Activated T-cell treated with anti-CD3 and anti-CD28 coated beads, Interleukin-2, amount 50 U/mL, for 72 hours (primary cell): Measurements from ENCODE around the gene ANKS1B. TPM values are rescaled to one million over a fixed set of nuclear protein-coding genes. Genes with fewer than 3 reads are reported as not detected.

ENCODE experiments used
- ATAC-seq, 2 donors: fragments of 150-1000 bp; cut with Tn5 transposase; replicated peaks in 1 of 2; 2 replicates each; pipeline ENCODE4 v1.10.0; 2021; ENCODE audit warnings: moderate library complexity in 2 of 2, mild to moderate bottlenecking in 1 of 2
- DNase-seq, 2 donors: peaks; one replicate each; pipeline ENCODE4 v3.0.0; 2021 to 2022; ENCODE audit warnings: mixed read lengths in 1 of 2
- H3K27ac Mint-ChIP-seq: one replicate; pipeline ENCODE4 v1.8.0; 2022; ENCODE audit warnings: mild to moderate bottlenecking, moderate library complexity, mixed read lengths
- H3K27me3 Mint-ChIP-seq: one replicate; pipeline ENCODE4 v1.8.0; 2022; ENCODE audit warnings: low read depth, mixed read lengths
- H3K36me3 Mint-ChIP-seq, 2 donors: one replicate each; pipeline ENCODE4 v1.8.0; 2022; ENCODE audit warnings: mixed read lengths in 2 of 2, mild to moderate bottlenecking in 1 of 2; ENCODE audit not compliant: insufficient read depth in 2 of 2
- H3K4me1 Mint-ChIP-seq: one replicate; pipeline ENCODE4 v1.8.0; 2022; ENCODE audit warnings: low read depth, mixed read lengths
- H3K4me3 Mint-ChIP-seq, 2 donors: one replicate each; pipeline ENCODE4 v1.8.0; 2022; ENCODE audit warnings: mild to moderate bottlenecking in 2 of 2, mixed read lengths in 2 of 2, moderate library complexity in 2 of 2
- H3K9me3 Mint-ChIP-seq, 2 donors: one replicate each; pipeline ENCODE4 v1.8.0; 2022; ENCODE audit warnings: mixed read lengths in 2 of 2
- total RNA-seq, 2 donors: library from RNA; stranded (reverse); gene quantifications; one replicate each; pipeline ENCODE4 v1.2.3, GENCODE V29; 2022

ANKS1B gene
- total RNA-seq, 2 donors from 2014 or later, result 0.19 to 0.63 TPM

DNA sequence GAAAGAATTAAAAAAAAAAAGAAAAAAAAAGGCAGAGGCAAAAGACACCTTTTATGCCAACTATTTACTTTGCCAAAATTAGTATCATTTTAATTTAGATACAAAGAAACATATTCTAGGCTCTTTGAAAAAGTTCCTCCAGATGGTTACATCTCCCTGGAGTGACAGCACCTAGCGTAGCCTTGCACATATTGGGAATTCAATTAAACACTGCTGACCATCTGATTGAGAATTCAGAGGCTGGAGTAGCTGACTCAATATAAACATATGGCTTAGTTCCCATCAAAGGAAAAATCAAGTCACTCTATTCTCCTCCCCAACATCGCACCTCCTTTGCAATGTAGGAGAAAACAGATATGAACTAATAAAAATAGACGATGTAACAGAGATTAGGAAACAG is 36.4 kb downstream of the ANKS1B start:
- Mint-ChIP-seq H3K36me3 (no peaks in the 10 kb centered on the region), H3K27ac (no peak overlapping the region), H3K27me3 (no peaks in the 10 kb centered on the region)

DNA sequence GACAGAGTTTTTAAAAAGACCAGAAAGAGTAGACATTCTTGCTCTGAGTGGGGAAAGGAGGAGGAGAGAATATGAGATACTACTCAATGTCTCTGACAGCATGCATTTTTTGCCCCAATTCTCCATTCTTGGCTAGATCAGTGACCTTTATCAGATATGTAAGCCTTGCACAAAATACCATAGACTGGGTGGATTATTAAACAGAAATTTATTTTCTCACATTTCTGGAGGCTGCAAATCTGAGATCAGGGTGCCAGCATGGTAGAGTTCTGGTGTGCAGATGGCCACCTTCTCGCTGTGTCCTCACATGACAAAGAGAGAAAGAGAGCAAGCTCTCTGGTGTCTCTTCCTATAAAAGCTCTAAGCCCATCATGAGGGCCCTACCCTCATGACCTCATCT is 38.6 kb downstream of the ANKS1B start:
- no peak overlapping the region for H3K27ac Mint-ChIP-seq
- no peaks in the 10 kb centered on the region for H3K27me3 Mint-ChIP-seq
- no peaks in the 10 kb centered on the region for H3K9me3 Mint-ChIP-seq
- DNase-seq, result no peak
- no peak overlapping the region for H3K4me3 Mint-ChIP-seq
- no peaks in the 10 kb centered on the region for H3K4me1 Mint-ChIP-seq
- no peaks in the 10 kb centered on the region for H3K36me3 Mint-ChIP-seq
- no peak for ATAC-seq

More for the DNA sequence above, 36.4 kb downstream of the ANKS1B start:
- no peak for DNase-seq
- no peak overlapping the region for H3K4me3 Mint-ChIP-seq
- no peaks in the 10 kb centered on the region for H3K9me3 Mint-ChIP-seq
- ATAC-seq, result no peak
- no peaks in the 10 kb centered on the region for H3K4me1 Mint-ChIP-seq

DNA sequence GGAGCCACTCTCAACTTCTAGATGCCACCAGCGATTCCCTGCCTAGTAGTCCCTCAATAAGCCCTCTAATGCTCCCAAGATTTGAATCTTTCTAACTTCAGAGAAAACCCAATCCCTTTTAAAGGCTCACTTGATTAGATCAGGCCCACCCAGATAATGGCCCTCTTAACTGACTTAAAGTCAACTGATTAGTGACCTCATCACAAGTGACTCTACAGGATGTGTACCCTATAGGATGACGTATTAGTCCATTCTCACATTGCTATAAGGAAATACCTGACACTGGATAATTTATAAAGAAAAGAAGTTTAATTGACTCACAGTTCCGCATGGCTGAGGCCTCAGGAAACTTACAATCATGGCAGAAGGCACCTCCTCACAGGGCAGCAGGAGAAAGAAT is 49.1 kb downstream of the ANKS1B start:
- Mint-ChIP-seq H3K9me3 (peaks cover 1 to 4% of the 10 kb centered on the region in 2 donors), H3K27me3 (no peaks in the 10 kb centered on the region), H3K4me3 (no peak overlapping the region), H3K4me1 (no peaks in the 10 kb centered on the region), H3K36me3 (no peaks in the 10 kb centered on the region), H3K27ac (no peak overlapping the region)
- DNase-seq (no peak), ATAC-seq (no peak)

DNA sequence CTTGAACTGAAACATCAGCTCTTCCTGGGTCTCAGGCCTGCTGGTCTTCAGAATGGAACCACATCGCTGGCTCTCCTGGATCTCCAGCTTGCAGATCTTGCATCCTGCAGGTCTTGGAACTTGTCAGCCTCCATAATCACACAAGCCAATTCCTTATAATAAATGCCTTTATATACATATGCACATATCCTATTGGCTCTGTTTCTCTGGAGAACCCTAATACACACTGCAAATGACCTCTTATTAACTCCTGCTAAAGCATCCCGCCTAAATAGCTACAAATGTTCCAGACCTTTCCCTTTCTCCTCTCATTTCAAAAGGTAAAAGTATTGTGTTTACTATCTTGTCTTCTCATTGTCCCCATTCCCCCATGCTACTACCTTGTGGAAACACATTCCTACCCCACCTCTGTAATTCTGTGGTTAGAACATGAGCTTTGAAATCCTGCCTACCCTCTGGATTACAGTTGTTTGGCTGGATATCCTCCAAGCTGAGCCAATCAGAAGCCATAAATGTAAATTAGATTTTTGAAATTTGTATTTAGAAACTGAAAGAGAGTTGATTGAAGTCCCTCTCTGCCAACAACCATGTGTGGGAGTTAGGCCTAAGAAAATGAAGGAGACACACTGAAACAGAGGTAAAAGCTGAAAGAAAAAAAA is 58.1 kb downstream of the ANKS1B start:
- Mint-ChIP-seq H3K4me3 (no peak overlapping the region), H3K4me1 (no peaks in the 10 kb centered on the region), H3K36me3 (no peaks in the 10 kb centered on the region), H3K9me3 (peaks cover 0 to 2% of the 10 kb centered on the region in 2 donors), H3K27ac (no peak overlapping the region), H3K27me3 (no peaks in the 10 kb centered on the region)
- no peak for ATAC-seq
- no peak for DNase-seq

DNA sequence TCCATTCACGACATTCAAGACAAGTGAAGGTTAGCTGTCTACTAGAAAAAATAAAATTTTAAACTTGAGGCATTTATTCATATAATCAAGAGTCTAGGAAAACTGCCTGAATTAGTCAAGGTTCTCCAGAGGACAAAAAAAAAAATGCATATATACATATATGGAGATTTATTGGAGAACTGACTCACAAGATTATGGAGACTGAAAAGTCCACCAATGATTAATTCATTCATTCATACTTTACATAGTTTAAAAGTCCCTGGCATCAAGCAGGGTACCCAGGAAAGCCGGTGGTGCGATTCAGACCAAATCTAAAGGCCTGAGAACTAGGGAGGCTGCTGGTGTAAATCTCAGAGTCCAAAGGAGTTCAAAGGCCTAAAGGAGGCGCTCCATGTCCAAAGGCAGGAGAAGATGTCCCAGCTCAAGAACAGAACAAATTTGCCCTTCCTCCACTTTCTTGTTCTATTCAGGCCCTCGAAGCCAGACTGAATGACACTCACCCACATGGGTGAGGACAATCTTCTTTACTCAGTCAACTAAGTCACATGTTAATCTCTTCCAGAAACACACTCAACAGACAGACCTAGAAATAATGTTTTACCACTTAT is 64.3 kb downstream of the ANKS1B start:
- no peak for ATAC-seq
- peaks cover 0 to 2% of the 10 kb centered on the region in 2 donors for H3K9me3 Mint-ChIP-seq
- no peaks in the 10 kb centered on the region for H3K36me3 Mint-ChIP-seq
- H3K27me3 Mint-ChIP-seq, result no peaks in the 10 kb centered on the region
- no peaks in the 10 kb centered on the region for H3K4me1 Mint-ChIP-seq
- no peak overlapping the region for H3K4me3 Mint-ChIP-seq
- DNase-seq, result no peak
- no peak overlapping the region for H3K27ac Mint-ChIP-seq

DNA sequence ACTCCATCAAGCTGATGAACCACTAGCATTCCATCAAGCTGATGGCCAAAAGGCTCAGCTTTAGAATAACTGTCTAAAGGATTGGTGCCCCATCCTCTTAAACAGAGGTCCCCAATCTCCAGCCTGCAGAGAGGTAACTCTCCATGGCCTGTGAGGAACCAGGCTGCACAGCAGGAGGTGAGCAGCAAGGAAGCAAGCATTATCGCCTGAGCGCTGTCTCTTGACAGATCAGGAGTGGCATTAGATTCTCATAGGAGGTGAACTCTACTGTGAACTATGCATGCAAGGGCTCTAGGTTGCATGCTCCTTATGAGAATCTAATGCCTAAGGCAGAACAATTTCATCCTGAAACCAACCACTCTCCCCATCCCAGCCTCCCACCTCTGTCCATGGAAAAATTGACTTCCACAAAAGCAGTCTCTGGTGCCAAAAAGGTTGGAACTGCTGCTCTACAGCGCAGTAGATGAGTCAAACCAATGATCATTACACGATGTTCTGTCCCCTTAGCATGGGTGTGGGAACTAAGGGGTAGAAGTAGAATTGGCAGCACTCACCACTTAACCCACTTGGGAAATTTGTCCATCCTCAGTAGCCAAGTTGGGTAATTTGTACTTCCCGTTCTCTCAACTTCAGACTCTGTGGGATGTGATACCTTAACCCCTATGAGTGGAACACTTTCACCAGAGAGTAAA is 66.9 kb downstream of the ANKS1B start:
- H3K27me3 Mint-ChIP-seq, result no peaks in the 10 kb centered on the region
- H3K27ac Mint-ChIP-seq, result no peak overlapping the region
- ATAC-seq (no peak), DNase-seq (no peak)
- H3K4me1 Mint-ChIP-seq, result no peaks in the 10 kb centered on the region
- H3K9me3 Mint-ChIP-seq, result peaks cover 0 to 4% of the 10 kb centered on the region in 2 donors
- no peak overlapping the region for H3K4me3 Mint-ChIP-seq
- no peaks in the 10 kb centered on the region for H3K36me3 Mint-ChIP-seq

DNA sequence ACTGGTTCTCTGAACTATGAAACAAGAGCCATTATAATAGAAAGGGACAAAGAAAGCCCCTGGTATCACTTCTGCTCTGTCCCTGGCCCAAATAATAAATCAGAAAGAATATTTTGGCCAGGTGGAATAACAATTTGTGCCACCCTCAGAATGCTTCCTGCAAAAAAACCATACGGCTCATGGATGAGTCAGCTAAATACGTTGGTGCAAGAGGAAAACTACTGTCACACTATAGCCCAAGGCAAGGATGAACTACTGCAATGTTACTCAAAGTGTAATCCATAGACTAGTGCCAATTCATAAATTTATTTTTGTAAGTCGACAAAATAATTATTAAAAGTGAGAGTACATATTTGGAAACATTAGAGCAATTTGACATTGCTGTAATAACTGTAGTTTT is 68.2 kb downstream of the ANKS1B start:
- H3K4me3 Mint-ChIP-seq, result no peak overlapping the region
- no peaks in the 10 kb centered on the region for H3K4me1 Mint-ChIP-seq
- peaks cover 0 to 4% of the 10 kb centered on the region in 2 donors for H3K9me3 Mint-ChIP-seq
- H3K36me3 Mint-ChIP-seq, result no peaks in the 10 kb centered on the region
- ATAC-seq, result no peak
- H3K27me3 Mint-ChIP-seq, result no peaks in the 10 kb centered on the region
- no peak overlapping the region for H3K27ac Mint-ChIP-seq
- no peak for DNase-seq

DNA sequence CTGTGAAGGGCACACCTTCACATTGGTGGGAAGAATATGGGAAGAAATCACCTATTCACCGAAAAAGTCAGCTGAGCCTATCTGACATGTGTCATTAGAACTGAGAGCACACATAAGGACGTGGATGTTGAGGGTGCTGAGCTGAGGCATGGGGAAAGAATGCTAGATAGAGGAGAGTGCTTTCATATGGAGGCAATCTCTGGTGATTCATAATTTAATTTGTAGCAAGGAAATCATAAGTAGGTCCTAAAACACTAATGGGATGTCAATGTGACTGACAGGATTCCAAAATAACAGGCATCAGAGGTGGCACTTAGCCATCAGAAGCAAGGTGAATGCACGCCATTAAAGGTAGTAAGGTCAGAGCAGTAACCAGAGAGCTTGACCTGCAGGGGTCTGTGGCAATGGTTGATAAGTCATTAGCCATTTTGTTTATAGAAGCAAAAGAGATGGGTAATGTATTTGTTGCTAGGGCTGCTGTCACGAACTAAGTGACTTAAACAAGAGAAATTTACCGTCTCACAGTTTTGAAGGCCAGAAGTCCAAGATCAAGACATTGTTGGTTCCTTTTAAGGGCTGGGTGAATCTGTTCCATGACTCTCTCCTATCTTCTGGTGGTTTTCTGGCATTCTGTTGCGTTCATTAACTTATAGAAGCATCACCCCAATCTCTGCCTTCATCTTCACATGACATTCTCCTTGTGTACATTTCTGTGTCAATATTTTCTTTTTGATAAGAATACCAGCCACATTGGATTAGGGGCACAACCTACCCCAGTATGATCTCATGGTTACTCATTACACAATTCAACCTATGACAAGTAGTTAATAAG is 69.3 kb downstream of the ANKS1B start:
- no peaks in the 10 kb centered on the region for H3K4me1 Mint-ChIP-seq
- H3K27me3 Mint-ChIP-seq, result no peaks in the 10 kb centered on the region
- ATAC-seq (no peak), DNase-seq (no peak)
- peaks cover 0 to 4% of the 10 kb centered on the region in 2 donors for H3K9me3 Mint-ChIP-seq
- H3K27ac Mint-ChIP-seq, result no peak overlapping the region
- no peaks in the 10 kb centered on the region for H3K36me3 Mint-ChIP-seq
- no peak overlapping the region for H3K4me3 Mint-ChIP-seq

DNA sequence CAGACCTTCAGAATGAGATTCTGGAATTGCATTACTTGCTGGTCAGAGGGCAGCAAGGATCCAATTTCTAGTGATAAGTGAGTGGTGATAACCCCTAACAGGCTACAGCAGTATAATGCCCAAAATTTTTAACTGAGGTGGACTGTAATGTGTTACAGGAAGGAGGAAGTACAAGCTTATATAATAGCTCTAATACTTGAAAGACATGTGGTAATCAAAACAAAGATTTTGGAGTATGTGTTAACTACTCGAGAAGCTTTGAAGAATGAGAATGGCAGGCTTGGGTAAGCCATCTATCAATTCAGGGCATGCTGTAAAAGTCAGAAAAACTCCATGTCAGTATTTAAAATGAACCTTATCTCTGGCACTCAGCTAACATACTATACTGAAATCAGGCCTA is 70.5 kb downstream of the ANKS1B start:
- Mint-ChIP-seq H3K27me3 (no peaks in the 10 kb centered on the region), H3K27ac (no peak overlapping the region), H3K4me3 (no peak overlapping the region), H3K4me1 (no peaks in the 10 kb centered on the region), H3K36me3 (no peaks in the 10 kb centered on the region), H3K9me3 (peaks cover 0 to 6% of the 10 kb centered on the region in 2 donors)
- no peak for ATAC-seq
- no peak for DNase-seq

DNA sequence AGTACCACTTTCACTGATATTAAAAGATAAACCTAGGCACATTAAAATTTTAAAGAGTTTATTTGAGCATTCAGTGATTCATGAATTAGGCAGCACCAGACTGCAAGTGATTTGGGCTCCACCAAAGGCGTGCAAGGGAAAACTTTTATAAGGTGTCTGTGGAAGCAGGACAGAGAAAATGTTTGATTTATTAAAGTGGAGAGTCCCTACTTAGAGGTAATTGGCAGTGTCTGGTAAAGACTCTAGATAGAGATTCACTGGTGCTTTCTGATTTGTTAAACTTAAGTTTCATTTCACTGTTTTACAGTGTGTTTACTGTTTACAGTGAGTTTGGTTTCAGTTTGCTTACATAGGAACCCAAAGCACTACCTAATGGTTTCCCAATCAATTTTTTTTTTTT is 72.8 kb downstream of the ANKS1B start:
- Mint-ChIP-seq H3K36me3 (no peaks in the 10 kb centered on the region), H3K4me1 (no peaks in the 10 kb centered on the region), H3K9me3 (peaks cover 0 to 6% of the 10 kb centered on the region in 2 donors), H3K27me3 (no peaks in the 10 kb centered on the region), H3K4me3 (no peak overlapping the region), H3K27ac (no peak overlapping the region)
- ATAC-seq (no peak), DNase-seq (no peak)

DNA sequence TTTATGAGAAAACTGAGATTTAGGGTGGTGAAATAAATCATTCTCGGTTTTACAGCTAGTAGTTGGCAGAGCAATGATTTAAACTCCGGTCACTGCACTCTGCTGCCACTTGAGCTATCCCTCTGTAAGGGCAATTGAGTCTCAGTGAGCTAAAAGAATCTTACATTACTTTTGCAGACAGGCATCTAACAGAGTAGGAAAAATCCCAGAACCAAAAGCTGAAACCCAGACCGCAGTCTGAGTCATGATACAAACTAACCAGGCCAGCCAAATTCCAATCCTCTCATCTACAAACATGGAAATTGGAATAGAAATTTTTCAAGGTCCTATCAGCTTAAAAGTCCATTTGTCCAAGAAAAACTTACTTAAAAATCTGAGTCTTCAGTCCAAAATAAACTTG is 73.7 kb downstream of the ANKS1B start:
- DNase-seq (no peak), ATAC-seq (no peak)
- no peak overlapping the region for H3K4me3 Mint-ChIP-seq
- H3K9me3 Mint-ChIP-seq, result peaks cover 0 to 6% of the 10 kb centered on the region in 2 donors
- H3K27me3 Mint-ChIP-seq, result no peaks in the 10 kb centered on the region
- H3K27ac Mint-ChIP-seq, result no peak overlapping the region
- H3K4me1 Mint-ChIP-seq, result no peaks in the 10 kb centered on the region
- H3K36me3 Mint-ChIP-seq, result no peaks in the 10 kb centered on the region

DNA sequence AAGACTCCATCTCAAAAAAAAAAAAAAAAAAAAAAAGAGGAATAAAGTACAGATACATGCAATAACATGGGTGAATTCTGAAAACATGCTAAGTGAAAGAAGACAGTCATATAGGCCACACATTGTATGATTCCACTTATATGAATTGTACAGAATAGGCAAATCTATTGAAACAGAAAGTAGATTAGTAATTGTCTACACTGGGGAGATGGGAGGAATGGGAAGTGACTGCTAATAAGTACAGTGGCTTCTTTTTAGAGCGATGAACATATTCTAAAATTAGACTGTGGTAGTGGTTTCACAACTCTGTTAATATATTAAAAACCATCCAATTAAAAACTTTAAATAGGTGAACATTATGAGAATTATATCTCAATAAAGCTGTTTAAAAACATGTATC is 74.4 kb downstream of the ANKS1B start:
- no peak overlapping the region for H3K4me3 Mint-ChIP-seq
- no peaks in the 10 kb centered on the region for H3K27me3 Mint-ChIP-seq
- ATAC-seq (no peak), DNase-seq (no peak)
- no peaks in the 10 kb centered on the region for H3K36me3 Mint-ChIP-seq
- H3K4me1 Mint-ChIP-seq, result no peaks in the 10 kb centered on the region
- no peak overlapping the region for H3K27ac Mint-ChIP-seq
- peaks cover 0 to 4% of the 10 kb centered on the region in 2 donors for H3K9me3 Mint-ChIP-seq
